CD8-positive, alpha-beta memory T cell (primary cell): ENCODE data around the gene BTD. TPM values are rescaled to one million over a fixed set of nuclear protein-coding genes. Genes with fewer than 3 reads are reported as not detected.

ENCODE experiments used
- CTCF ChIA-PET: fragments of 350-600 bp; sonication (Branson Sonifier 250); formaldehyde crosslinking; loops from one replicate; lab custom pipeline; 2021; ENCODE audit warnings: antibody characterized with exemption; lab: Charles Lee
- POLR2A ChIA-PET: fragments of 350-600 bp; sonication (Branson Sonifier 250); formaldehyde crosslinking; loops from one replicate; lab custom pipeline; 2021; ENCODE audit warnings: antibody characterized with exemption; lab: Charles Lee
- DNase-seq, 5 donors: peaks; one replicate each; pipeline versions ENCODE4 v3.0.0 to v3.0.0-alpha.2; 2020 to 2022; ENCODE audit warnings: mixed read lengths in 1 of 5
- H3K27ac ChIP-seq: one replicate; pipeline ENCODE4 v1.7.0; 2013; ENCODE audit warnings: low read depth, mild to moderate bottlenecking, low read length, moderate library complexity
- H3K27me3 ChIP-seq: 2 replicates; pipeline ENCODE4 v1.7.0; 2013; ENCODE audit warnings: low read length, mild to moderate bottlenecking; ENCODE audit not compliant: insufficient read depth, poor library complexity, severe bottlenecking
- H3K36me3 ChIP-seq: 2 replicates; pipeline ENCODE4 v1.7.0; 2013; ENCODE audit warnings: mild to moderate bottlenecking, low read length, moderate library complexity; ENCODE audit not compliant: insufficient read depth
- H3K4me1 ChIP-seq: 2 replicates; pipeline ENCODE4 v1.7.0; 2013; ENCODE audit warnings: mild to moderate bottlenecking, low read length, moderate library complexity; ENCODE audit not compliant: insufficient read depth
- H3K4me3 ChIP-seq: 2 replicates; pipeline ENCODE4 v1.7.0; 2013; ENCODE audit warnings: mild to moderate bottlenecking, low read length
- H3K9me3 ChIP-seq: 2 replicates; pipeline ENCODE4 v1.7.0; 2013; ENCODE audit warnings: mild to moderate bottlenecking, low read length
- H3K27ac Mint-ChIP-seq, 8 donors: one replicate each; pipeline ENCODE4 v1.8.0; 2020 to 2021; ENCODE audit warnings: mixed read lengths in 8 of 8, mild to moderate bottlenecking in 6 of 8, inconsistent platforms in 3 of 8, moderate library complexity in 3 of 8
- H3K27me3 Mint-ChIP-seq, 2 donors: one replicate each; pipeline ENCODE4 v1.8.0; 2020 to 2021; ENCODE audit warnings: mixed read lengths in 2 of 2, mild to moderate bottlenecking in 1 of 2, moderate library complexity in 1 of 2
- H3K36me3 Mint-ChIP-seq, 3 donors: one replicate each; pipeline ENCODE4 v1.8.0; 2020 to 2021; ENCODE audit warnings: mixed read lengths in 3 of 3, inconsistent platforms in 1 of 3, mild to moderate bottlenecking in 1 of 3
- H3K4me1 Mint-ChIP-seq, 3 donors: one replicate each; pipeline ENCODE4 v1.8.0; 2020 to 2021; ENCODE audit warnings: mixed read lengths in 3 of 3, inconsistent platforms in 1 of 3, mild to moderate bottlenecking in 1 of 3
- H3K4me3 Mint-ChIP-seq, 7 donors: one replicate each; pipeline ENCODE4 v1.8.0; 2020 to 2021; ENCODE audit warnings: mixed read lengths in 7 of 7, mild to moderate bottlenecking in 6 of 7, moderate library complexity in 4 of 7, inconsistent platforms in 2 of 7
- H3K9me3 Mint-ChIP-seq, 5 donors: one replicate each; pipeline ENCODE4 v1.8.0; 2020 to 2022; ENCODE audit warnings: mixed read lengths in 5 of 5, mild to moderate bottlenecking in 3 of 5, moderate library complexity in 2 of 5, inconsistent platforms in 1 of 5
- polyA plus RNA-seq: library from polyadenylated mRNA; unstranded; fragments of 300-500 nt; fragmentation: Illumina TruSeq; gene quantifications from one replicate; pipeline ENCODE4 v1.2.3, GENCODE V29; 2021
- total RNA-seq, 2 experiments: library from RNA; stranded (reverse); gene quantifications; one replicate each; pipeline ENCODE4 v1.2.3, GENCODE V29; 2021

Gene BTD, protein sequence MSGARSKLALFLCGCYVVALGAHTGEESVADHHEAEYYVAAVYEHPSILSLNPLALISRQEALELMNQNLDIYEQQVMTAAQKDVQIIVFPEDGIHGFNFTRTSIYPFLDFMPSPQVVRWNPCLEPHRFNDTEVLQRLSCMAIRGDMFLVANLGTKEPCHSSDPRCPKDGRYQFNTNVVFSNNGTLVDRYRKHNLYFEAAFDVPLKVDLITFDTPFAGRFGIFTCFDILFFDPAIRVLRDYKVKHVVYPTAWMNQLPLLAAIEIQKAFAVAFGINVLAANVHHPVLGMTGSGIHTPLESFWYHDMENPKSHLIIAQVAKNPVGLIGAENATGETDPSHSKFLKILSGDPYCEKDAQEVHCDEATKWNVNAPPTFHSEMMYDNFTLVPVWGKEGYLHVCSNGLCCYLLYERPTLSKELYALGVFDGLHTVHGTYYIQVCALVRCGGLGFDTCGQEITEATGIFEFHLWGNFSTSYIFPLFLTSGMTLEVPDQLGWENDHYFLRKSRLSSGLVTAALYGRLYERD
- total RNA-seq (1 to 10 TPM; 5.5 to 6.0 TPM), polyA plus RNA-seq (20.7 TPM)

DNA sequence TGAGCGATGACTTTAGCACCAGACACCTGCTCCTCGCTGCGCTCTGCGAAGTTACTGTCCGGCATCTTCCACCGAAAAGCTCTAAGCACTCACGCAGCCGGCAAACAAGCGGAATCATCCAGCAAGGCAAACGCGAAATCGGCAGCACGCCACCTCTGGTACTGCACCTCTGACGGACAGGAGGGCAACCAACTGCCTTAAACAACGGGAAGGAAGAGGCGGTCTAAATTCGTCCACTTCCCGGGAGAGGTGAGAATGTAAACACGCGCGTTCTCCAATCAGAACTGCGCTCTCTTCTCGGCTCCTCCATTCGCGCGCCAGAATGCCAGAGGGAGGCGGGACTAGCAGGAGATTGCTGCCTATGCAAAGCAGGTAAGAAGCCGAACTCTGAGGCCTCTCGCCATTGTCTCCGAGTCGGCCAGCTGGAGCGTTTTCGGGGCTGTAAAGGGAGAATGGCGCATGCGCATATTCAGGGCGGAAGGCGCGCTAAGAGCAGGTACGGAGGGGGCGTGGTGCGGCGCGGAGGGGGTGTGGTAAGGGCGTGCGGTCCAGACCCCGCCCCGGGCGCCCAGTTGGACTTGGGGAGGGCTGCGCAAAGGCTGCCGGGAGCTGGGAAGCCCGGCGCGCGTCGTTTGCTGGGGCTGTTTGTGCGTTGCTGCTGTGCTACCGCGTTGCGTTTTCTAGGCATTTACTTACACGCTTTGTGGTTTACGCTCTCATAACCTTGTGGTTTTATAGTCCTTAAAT, at the start of gene BTD, which contains the start of gene HACL1:
BTD (plus strand) TSS at position 347 of the 747 bp plus-strand sequence. CDS start 33,695 bp downstream, outside the sequence.
HACL1 (minus strand) TSS at position 171 of the 747 bp plus-strand sequence; CDS start at position 65, 106 bp downstream.
- H3K4me3 ChIP-seq = peak within 1 kb of the TSS; percentile 96
- CTCF ChIA-PET = interaction anchor here (0.7 to 1.3 kb wide), 2 partner anchors 10 to 171 kb away, joined by 3 read pairs; no protein-coding TSS in a partner anchor
- peaks cover 24% of the 10 kb centered on the region for H3K4me1 ChIP-seq
- H3K36me3 ChIP-seq = peaks cover 11% of the 10 kb centered on the region
- peak; percentile 97 to 99 (median 99) for DNase-seq
- peaks cover 43 to 68% (median 67%) of the 10 kb centered on the region in 3 donors for H3K4me1 Mint-ChIP-seq
- peaks cover 0 to 3% (median 0%) of the 10 kb centered on the region in 5 donors for H3K9me3 Mint-ChIP-seq
- peaks cover 6 to 59% (median 30%) of the 10 kb centered on the region in 3 donors for H3K36me3 Mint-ChIP-seq
- peak within 1 kb of the TSS; percentile 95 to 99 (median 99) for H3K27ac Mint-ChIP-seq
- H3K9me3 ChIP-seq = no peaks in the 10 kb centered on the region
- no peaks in the 10 kb centered on the region for H3K27me3 ChIP-seq
- peak within 1 kb of the TSS; percentile 91 for H3K27ac ChIP-seq
- H3K4me3 Mint-ChIP-seq = peak within 1 kb of the TSS; percentile 98 to 100 (median 99)
- peaks cover 0 to 1% of the 10 kb centered on the region in 2 donors for H3K27me3 Mint-ChIP-seq
- POLR2A ChIA-PET = interaction anchor here (0.6 to 1.7 kb wide), 7 partner anchors 23 to 663 kb away, joined by 3 to 17 read pairs (median 3); partner anchors contain the start of genes CAPN7, DPH3, EAF1 and METTL6

DNA sequence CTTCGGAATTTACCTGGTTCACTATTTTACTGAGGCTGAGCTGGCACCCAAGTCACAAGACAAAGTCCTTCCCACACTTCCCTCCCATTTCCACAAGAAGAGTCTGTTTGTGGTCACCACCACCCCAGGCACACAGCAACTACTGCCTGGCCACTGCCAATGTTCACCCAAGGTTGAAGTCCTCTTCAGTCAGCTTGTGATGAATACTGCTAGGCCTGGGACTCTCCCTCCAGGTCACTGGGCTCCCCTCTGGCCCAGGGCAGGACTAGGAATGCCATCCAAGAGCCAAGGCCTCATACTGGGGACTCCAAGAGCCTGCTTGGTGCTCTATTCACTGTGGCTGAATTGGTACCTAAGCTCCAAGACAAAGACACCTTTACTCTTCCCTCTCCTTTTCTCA, 49.6 kb upstream of the BTD start:
- peak overlapping the region in 3 of 8 donors; percentile 11 to 75 (median 33) for H3K27ac Mint-ChIP-seq
- H3K4me1 Mint-ChIP-seq = peaks cover 8 to 33% (median 15%) of the 10 kb centered on the region in 3 donors
- ChIA-PET CTCF (no interaction called here), POLR2A (no interaction called here)
- H3K4me3 Mint-ChIP-seq = no peak overlapping the region
- no peak for DNase-seq
- H3K27me3 Mint-ChIP-seq = no peaks in the 10 kb centered on the region
- peaks cover 7% of the 10 kb centered on the region for H3K4me1 ChIP-seq
- H3K27me3 ChIP-seq = no peaks in the 10 kb centered on the region
- H3K9me3 ChIP-seq = no peaks in the 10 kb centered on the region
- peaks cover 1 to 9% (median 2%) of the 10 kb centered on the region in 5 donors for H3K9me3 Mint-ChIP-seq
- H3K4me3 ChIP-seq = no peak overlapping the region
- peaks cover 8 to 24% (median 9%) of the 10 kb centered on the region in 3 donors for H3K36me3 Mint-ChIP-seq
- no peak overlapping the region for H3K27ac ChIP-seq
- H3K36me3 ChIP-seq = no peaks in the 10 kb centered on the region

DNA sequence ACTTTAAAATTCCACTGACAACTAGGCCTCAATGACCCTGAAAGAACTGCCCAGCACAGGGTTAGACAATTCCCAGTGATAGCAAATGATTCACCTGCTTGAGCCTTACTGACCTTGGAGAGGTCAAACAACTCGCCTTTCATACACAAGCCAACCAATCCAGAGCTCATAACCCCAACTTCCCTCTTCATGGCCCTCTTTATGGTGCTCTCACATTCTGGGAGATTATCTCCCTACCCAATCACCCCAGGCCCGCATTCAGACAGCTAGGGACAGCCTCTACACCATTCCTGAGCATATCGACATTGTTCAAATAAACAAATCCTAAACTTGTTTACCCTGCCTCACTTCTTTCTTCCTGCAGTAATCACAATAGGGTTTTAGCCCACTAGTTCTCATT, 47.8 kb upstream of the BTD start:
- CTCF ChIA-PET = interaction anchor here (0.5 kb wide), 1 partner anchor 714 kb away, joined by 4 read pairs; no protein-coding TSS in a partner anchor

DNA sequence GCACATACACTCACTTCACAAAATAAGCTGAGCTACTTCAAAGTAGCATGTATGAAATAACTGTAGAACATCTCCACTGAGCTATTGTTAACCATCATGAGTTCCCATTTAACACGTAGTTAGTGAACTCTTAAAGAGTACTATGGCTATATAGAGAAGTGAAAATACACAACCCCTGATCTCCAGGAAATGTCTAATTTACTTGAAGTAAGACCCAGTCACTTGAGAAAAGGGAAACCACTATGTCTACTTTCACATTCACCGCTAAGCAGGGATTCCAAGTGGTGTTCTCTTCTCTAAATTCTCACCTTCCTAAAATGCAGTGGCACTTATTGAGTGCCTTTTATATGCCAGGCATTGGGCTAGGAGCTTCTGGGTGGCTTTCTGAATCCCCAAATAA, 45.0 kb upstream of the BTD start:
- Histone ChIP-seq H3K9me3 (no peaks in the 10 kb centered on the region), H3K36me3 (no peaks in the 10 kb centered on the region), H3K4me3 (no peak overlapping the region), H3K4me1 (peaks cover 17% of the 10 kb centered on the region), H3K27ac (no peak overlapping the region), H3K27me3 (no peaks in the 10 kb centered on the region)
- Mint-ChIP-seq H3K36me3 (peaks cover 0 to 29% (median 9%) of the 10 kb centered on the region in 3 donors), H3K9me3 (no peaks in the 10 kb centered on the region), H3K4me3 (peak overlapping the region in 4 of 7 donors; percentile 12 to 58 (median 30)), H3K27me3 (no peaks in the 10 kb centered on the region), H3K4me1 (peaks cover 21 to 41% (median 22%) of the 10 kb centered on the region in 3 donors), H3K27ac (peak overlapping the region in 7 of 8 donors; percentile 14 to 84 (median 51))
- ChIA-PET POLR2A (no interaction called here), CTCF (interaction anchor here (0.9 to 2.3 kb wide), 10 partner anchors 9 to 492 kb away, joined by 3 to 7 read pairs (median 3); no protein-coding TSS in a partner anchor)
- peak in 1 of 5 donors; percentile 3 for DNase-seq

More for the DNA sequence above, 47.8 kb upstream of the BTD start:
- H3K27ac ChIP-seq = no peak overlapping the region
- no peaks in the 10 kb centered on the region for H3K9me3 ChIP-seq
- peaks cover 8 to 11% (median 11%) of the 10 kb centered on the region in 3 donors for H3K36me3 Mint-ChIP-seq
- no peaks in the 10 kb centered on the region for H3K9me3 Mint-ChIP-seq
- no peak overlapping the region for H3K4me3 ChIP-seq
- peaks cover 17% of the 10 kb centered on the region for H3K4me1 ChIP-seq
- no peak for DNase-seq
- no peaks in the 10 kb centered on the region for H3K36me3 ChIP-seq
- no peaks in the 10 kb centered on the region for H3K27me3 ChIP-seq
- H3K27ac Mint-ChIP-seq = peak overlapping the region in 3 of 8 donors; percentile 38 to 55 (median 51)
- no peak overlapping the region for H3K4me3 Mint-ChIP-seq
- no peaks in the 10 kb centered on the region for H3K27me3 Mint-ChIP-seq
- H3K4me1 Mint-ChIP-seq = peaks cover 21 to 45% (median 22%) of the 10 kb centered on the region in 3 donors
- POLR2A ChIA-PET = no interaction called here

DNA sequence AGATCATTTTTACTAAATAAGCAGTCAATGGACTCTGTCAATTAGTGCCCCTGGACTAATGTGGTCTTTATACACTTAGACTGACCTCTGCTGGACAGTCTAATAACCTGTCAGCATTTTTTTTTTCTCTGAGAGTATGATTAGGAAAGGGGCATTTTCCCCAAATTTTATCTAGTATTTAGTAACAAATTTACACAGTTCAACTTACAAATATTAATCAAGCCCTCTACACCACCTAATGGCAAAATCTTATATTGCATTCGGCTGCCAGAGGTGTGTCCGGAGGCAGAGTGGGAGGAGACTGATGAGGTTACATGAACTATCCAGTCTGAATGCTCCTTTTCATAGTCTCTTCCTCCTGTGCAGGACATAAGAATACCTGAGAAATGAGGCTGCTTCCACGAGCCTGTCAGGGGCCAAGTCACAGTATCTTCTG, 44.0 kb upstream of the BTD start:
- Histone ChIP-seq H3K4me1 (peaks cover 17% of the 10 kb centered on the region), H3K27ac (no peak overlapping the region), H3K27me3 (no peaks in the 10 kb centered on the region), H3K36me3 (peaks cover under 1% of the 10 kb centered on the region), H3K9me3 (no peaks in the 10 kb centered on the region), H3K4me3 (no peak overlapping the region)
- H3K4me1 Mint-ChIP-seq = peaks cover 21 to 41% (median 22%) of the 10 kb centered on the region in 3 donors
- peaks cover 3 to 39% (median 9%) of the 10 kb centered on the region in 3 donors for H3K36me3 Mint-ChIP-seq
- CTCF ChIA-PET = interaction anchor here (0.6 to 2.3 kb wide), 9 partner anchors 10 to 355 kb away, joined by 3 to 7 read pairs (median 3); no protein-coding TSS in a partner anchor
- DNase-seq = peak; percentile 27 to 76 (median 45)
- H3K27me3 Mint-ChIP-seq = no peaks in the 10 kb centered on the region
- POLR2A ChIA-PET = interaction anchor here (0.6 kb wide), 1 partner anchor 1292 kb away, joined by 8 read pairs; no protein-coding TSS in a partner anchor
- H3K27ac Mint-ChIP-seq = peak overlapping the region in 7 of 8 donors; percentile 3 to 86 (median 61)
- H3K9me3 Mint-ChIP-seq = no peaks in the 10 kb centered on the region
- peak overlapping the region in 2 of 7 donors; percentile 29 to 32 for H3K4me3 Mint-ChIP-seq

DNA sequence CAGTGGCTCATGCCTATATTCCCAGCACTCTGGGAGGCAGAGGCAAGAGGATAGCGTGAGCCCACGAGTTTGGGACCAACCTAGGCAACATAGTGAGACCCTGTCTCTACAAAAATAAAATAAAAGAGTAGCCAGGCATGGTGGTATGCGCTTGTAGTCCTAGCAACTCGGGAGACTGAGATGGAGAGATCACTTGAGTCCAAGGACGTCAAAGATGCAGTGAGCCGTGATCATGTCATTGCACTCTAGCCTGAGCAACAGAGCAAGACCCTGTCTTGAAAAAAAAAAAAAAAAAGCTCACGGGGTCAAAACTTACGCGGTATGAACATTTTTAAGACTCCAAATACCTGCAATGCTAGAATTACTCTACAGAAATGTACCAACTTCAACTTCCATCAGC, 43.0 kb upstream of the BTD start:
- peaks cover 7 to 44% (median 11%) of the 10 kb centered on the region in 3 donors for H3K36me3 Mint-ChIP-seq
- Histone ChIP-seq H3K27me3 (no peaks in the 10 kb centered on the region), H3K4me3 (no peak overlapping the region), H3K27ac (no peak overlapping the region), H3K36me3 (peaks cover 11% of the 10 kb centered on the region), H3K4me1 (peaks cover 17% of the 10 kb centered on the region), H3K9me3 (no peaks in the 10 kb centered on the region)
- H3K9me3 Mint-ChIP-seq = no peaks in the 10 kb centered on the region
- POLR2A ChIA-PET = interaction anchor here (0.6 kb wide), 3 partner anchors 224 to 411 kb away, joined by 3 read pairs; partner anchors contain the start of gene CAPN7
- DNase-seq = no peak
- CTCF ChIA-PET = interaction anchor here (1.0 to 1.4 kb wide), 2 partner anchors 125 to 356 kb away, joined by 3 to 6 read pairs; no protein-coding TSS in a partner anchor
- peaks cover 21 to 31% (median 22%) of the 10 kb centered on the region in 3 donors for H3K4me1 Mint-ChIP-seq
- H3K4me3 Mint-ChIP-seq = no peak overlapping the region
- H3K27me3 Mint-ChIP-seq = no peaks in the 10 kb centered on the region
- no peak overlapping the region for H3K27ac Mint-ChIP-seq

DNA sequence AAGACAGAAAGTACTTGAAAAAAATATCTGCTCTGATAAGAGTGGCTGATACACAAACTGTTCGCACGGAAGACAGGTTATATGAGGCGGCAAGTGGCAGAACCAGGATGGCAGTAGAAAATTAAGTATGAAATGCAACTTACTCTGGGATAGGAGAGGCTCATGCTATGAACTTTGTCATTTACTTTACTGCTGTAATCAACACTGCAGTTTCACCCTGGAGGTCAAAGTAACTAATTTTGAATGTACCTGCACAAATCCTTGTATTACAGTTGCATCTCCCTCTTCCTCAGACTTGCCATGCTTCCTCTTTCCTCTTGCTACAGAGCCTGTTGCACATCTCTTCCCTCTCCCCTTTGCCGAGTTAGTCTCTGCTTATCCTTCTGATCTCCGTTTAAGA, 39.0 kb upstream of the BTD start:
- no peak overlapping the region for H3K4me3 ChIP-seq
- ChIA-PET CTCF (no interaction called here), POLR2A (no interaction called here)
- H3K4me3 Mint-ChIP-seq = no peak overlapping the region
- no peak for DNase-seq
- H3K4me1 ChIP-seq = peaks cover 3% of the 10 kb centered on the region
- peak overlapping the region in 4 of 8 donors; percentile 0 to 45 (median 26) for H3K27ac Mint-ChIP-seq
- H3K36me3 ChIP-seq = peaks cover 36% of the 10 kb centered on the region
- no peak overlapping the region for H3K27ac ChIP-seq
- H3K4me1 Mint-ChIP-seq = peaks cover 6 to 10% (median 10%) of the 10 kb centered on the region in 3 donors
- H3K9me3 Mint-ChIP-seq = no peaks in the 10 kb centered on the region
- H3K27me3 ChIP-seq = no peaks in the 10 kb centered on the region
- no peaks in the 10 kb centered on the region for H3K9me3 ChIP-seq
- no peaks in the 10 kb centered on the region for H3K27me3 Mint-ChIP-seq
- peaks cover 10 to 76% (median 18%) of the 10 kb centered on the region in 3 donors for H3K36me3 Mint-ChIP-seq
